IMR-90 (cell line): Measurements from ENCODE around the gene SLC22A15. TPM values are rescaled to one million over a fixed set of nuclear protein-coding genes. Genes with fewer than 3 reads are reported as not detected.

Experiments used
- ATAC-seq: fragments of 200-7000 bp; cut with Tn5 transposase; 2 replicates; pipeline ENCODE4 v1.9.1; 2020; ENCODE audit warnings: low read depth, mild to moderate bottlenecking, moderate library complexity
- BruUV-seq: library from RNA; stranded (reverse); fragments of 400-500 nt; replicated peaks from 2 replicates; lab custom pipeline; 2021; lab: Mats Ljungman, UMichigan
- CTCF ChIA-PET: fragments of 300-600 bp; formaldehyde crosslinking; extraction: SDS; loops from one replicate; lab custom pipeline; 2021; ENCODE audit warnings: antibody characterized with exemption; lab: Yijun Ruan, JAX
- POLR2A ChIA-PET: fragments of 300-600 bp; sonication (Branson Sonifier 250); formaldehyde crosslinking; loops from one replicate; lab custom pipeline; 2022; ENCODE audit warnings: antibody characterized with exemption; ENCODE audit not compliant: unreplicated experiment; lab: Charles Lee
- DNase-seq: peaks from one replicate; pipeline ENCODE4 v3.0.0; 2013
- H2AFZ ChIP-seq: replicated peaks from 2 replicates; pipeline ENCODE3; 2013; ENCODE audit warnings: low read length, mild to moderate bottlenecking; ENCODE audit not compliant: poor library complexity
- H2AK5ac ChIP-seq: 2 replicates; pipeline ENCODE4 v1.6.1; 2013; ENCODE audit warnings: low read depth, low read length, inconsistent platforms
- H2AK9ac ChIP-seq: replicated peaks from 2 replicates; pipeline ENCODE3; 2013; ENCODE audit warnings: mild to moderate bottlenecking, low read depth, low read length, moderate library complexity; ENCODE audit not compliant: poor library complexity
- H2BK120ac ChIP-seq: 2 replicates; pipeline ENCODE4 v1.6.1; 2013; ENCODE audit warnings: low read depth, low read length, inconsistent platforms
- H2BK15ac ChIP-seq: 3 replicates; pipeline ENCODE4 v1.6.1; 2013; ENCODE audit warnings: low read depth, low read length, inconsistent platforms
- H2BK20ac ChIP-seq: 2 replicates; pipeline ENCODE4 v1.6.1; 2013; ENCODE audit warnings: low read depth, mild to moderate bottlenecking, inconsistent platforms, low read length, moderate library complexity
- H2BK5ac ChIP-seq: 2 replicates; pipeline ENCODE4 v1.6.1; 2013; ENCODE audit warnings: mild to moderate bottlenecking, low read depth, low read length, inconsistent platforms; ENCODE audit not compliant: poor library complexity, severe bottlenecking
- H3K14ac ChIP-seq: replicated peaks from 2 replicates; pipeline ENCODE4 v1.6.1; 2013; ENCODE audit warnings: low read depth, low read length, inconsistent platforms
- H3K18ac ChIP-seq: 2 replicates; pipeline ENCODE4 v1.6.1; 2013; ENCODE audit warnings: low read depth, low read length, control low read depth
- H3K23ac ChIP-seq: 2 replicates; pipeline ENCODE4 v1.6.1; 2013; ENCODE audit warnings: low read depth, low read length, inconsistent platforms
- H3K27ac ChIP-seq: 2 replicates; pipeline ENCODE4 v1.5.1; 2013; ENCODE audit warnings: mild to moderate bottlenecking, control low read depth, low read length; ENCODE audit not compliant: insufficient read depth
- H3K27me3 ChIP-seq: 2 replicates; pipeline ENCODE4 v1.6.1; 2013; ENCODE audit warnings: low read length; ENCODE audit not compliant: control insufficient read depth, insufficient read depth
- H3K36me3 ChIP-seq: 2 replicates; pipeline ENCODE4 v1.6.1; 2013; ENCODE audit warnings: low read length, mixed read lengths; ENCODE audit not compliant: control insufficient read depth, insufficient read depth
- H3K4ac ChIP-seq: 2 replicates; pipeline ENCODE4 v1.6.1; 2013; ENCODE audit warnings: low read depth, low read length, inconsistent platforms
- H3K4me1 ChIP-seq: 2 replicates; pipeline ENCODE4 v1.6.1; 2013; ENCODE audit warnings: low read length, mixed read lengths; ENCODE audit not compliant: control insufficient read depth, insufficient read depth
- H3K4me2 ChIP-seq: 2 replicates; pipeline ENCODE4 v1.6.1; 2013; ENCODE audit warnings: low read depth, mild to moderate bottlenecking, control low read depth, low read length, moderate library complexity
- H3K4me3 ChIP-seq: 2 replicates; pipeline ENCODE4 v1.5.1; 2013; ENCODE audit warnings: low read depth, mild to moderate bottlenecking, control low read depth, low read length, moderate library complexity; ENCODE audit not compliant: insufficient read depth
- H3K56ac ChIP-seq: 2 replicates; pipeline ENCODE4 v1.6.1; 2013; ENCODE audit warnings: low read length, inconsistent platforms; ENCODE audit not compliant: insufficient read depth; ENCODE audit errors: extremely low read depth
- H3K79me1 ChIP-seq, 2 experiments: 2 replicates each; pipeline ENCODE4 v1.6.1; 2013; ENCODE audit warnings: low read length in 2 of 2, inconsistent platforms in 1 of 2, low read depth in 1 of 2
- H3K9ac ChIP-seq: 2 replicates; pipeline ENCODE4 v1.6.1; 2013; ENCODE audit warnings: low read depth, low read length, control low read depth
- H3K9me1 ChIP-seq: 2 replicates; pipeline ENCODE4 v1.6.1; 2013; ENCODE audit warnings: low read length, inconsistent platforms; ENCODE audit not compliant: insufficient read depth
- H3K9me3 ChIP-seq: 2 replicates; pipeline ENCODE4 v1.6.1; 2013; ENCODE audit warnings: low read length; ENCODE audit not compliant: control insufficient read depth, insufficient read depth
- H4K20me1 ChIP-seq: 2 replicates; pipeline ENCODE4 v1.6.1; 2013; ENCODE audit warnings: low read length, inconsistent platforms; ENCODE audit not compliant: insufficient read depth
- H4K5ac ChIP-seq: 2 replicates; pipeline ENCODE4 v1.6.1; 2013; ENCODE audit warnings: mild to moderate bottlenecking, low read depth, low read length, control low read depth
- H4K8ac ChIP-seq, 2 experiments: 2 replicates each; pipeline ENCODE4 v1.6.1; 2013; ENCODE audit warnings: low read depth in 2 of 2, low read length in 2 of 2, control low read depth in 1 of 2, inconsistent platforms in 1 of 2
- H4K91ac ChIP-seq: 2 replicates; pipeline ENCODE4 v1.6.1; 2013; ENCODE audit warnings: low read depth, low read length, inconsistent platforms; ENCODE audit not compliant: insufficient read depth
- CEBPB ChIP-seq: IDR thresholded peaks from 2 replicates; pipeline ENCODE4 v1.6.1; 2012; ENCODE audit warnings: low read depth, low read length, improper control_type of control experiment
- RAD21 ChIP-seq: IDR thresholded peaks from 2 replicates; pipeline ENCODE4 v1.6.1; 2012; ENCODE audit warnings: low read length, improper control_type of control experiment
- WGBS, 2 experiments: methylation state at CpG; one replicate each; pipeline versions ENCODE4 v1.1.5 to v1.1.7; 2013; ENCODE audit warnings: missing lambda C conversion rate in 2 of 2; ENCODE audit not compliant: insufficient read length in 1 of 2; ENCODE audit errors: extremely low coverage in 2 of 2; 5-methylcytosine and 5-hydroxymethylcytosine counted together
- dilution Hi-C: fragments of 300-500 bp; cut with HindIII; formaldehyde crosslinking; loops from one replicate; pipeline ENCODE4 v1.14.3; 2018; ENCODE audit warnings: low sequenced_read_pairs; ENCODE audit not compliant: unreplicated experiment
- in situ Hi-C: fragments of 300-500 bp; cut with MboI; formaldehyde crosslinking; loops from 3 replicates; pipeline ENCODE4 v1.14.3; 2019; ENCODE audit warnings: low sequenced_read_pairs, inconsistent platforms, mixed read lengths
- intact Hi-C: fragments of 100-400 bp; cut with micrococcal nuclease; formaldehyde crosslinking; loops from 2 replicates; pipeline ENCODE4 v1.10.0; 2022
- polyA plus RNA-seq, 3 experiments: library from polyadenylated mRNA; depleted of rRNA; stranded (reverse); fragments of >200 nt; gene quantifications; 2 replicates each; pipeline ENCODE4 v1.2.3, GENCODE V29; 2012; ENCODE audit warnings: low replicate concordance in 1 of 3
- total RNA-seq: library from RNA; depleted of rRNA; stranded (reverse); fragments of >200 nt; gene quantifications from 2 replicates; pipeline ENCODE4 v1.2.3, GENCODE V29; 2012

SLC22A15 gene
- total and polyA plus RNA-seq, 2 of the 4 experiments (the other 2 are of a cell fraction) = under 0.01 to 0.02 TPM

DNA sequence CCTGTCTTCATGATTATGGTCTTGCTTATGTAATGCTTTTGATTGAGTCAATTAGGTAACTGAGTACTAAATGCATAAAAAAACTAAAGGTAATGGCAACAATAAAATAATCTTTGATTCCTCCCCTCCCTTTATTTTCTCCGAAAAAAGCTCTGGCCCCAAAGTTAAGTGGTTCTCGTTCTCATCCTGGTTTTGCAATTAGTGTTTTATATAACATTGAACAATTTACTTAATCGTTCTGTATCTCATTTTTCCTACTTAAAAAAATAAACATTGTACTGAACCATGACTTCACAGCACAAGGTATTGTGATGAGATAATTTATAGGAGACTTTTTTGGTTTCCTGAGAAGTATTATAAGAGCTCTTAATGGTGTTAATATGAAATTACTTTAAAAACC is 11.3 kb downstream of the SLC22A15 start:
- Histone ChIP-seq H4K20me1 (no peaks in the 10 kb centered on the region), H3K27ac (no peak overlapping the region), H4K91ac (no peak overlapping the region), H3K4me1 (no peaks in the 10 kb centered on the region), H3K9me3 (no peaks in the 10 kb centered on the region), H3K36me3 (no peaks in the 10 kb centered on the region), H2AFZ (no peak overlapping the region), H3K18ac (no peak overlapping the region), H3K4ac (no peak overlapping the region), H2AK9ac (no peak overlapping the region), H3K14ac (no peak overlapping the region), H2BK120ac (no peak overlapping the region), H2AK5ac (no peak overlapping the region), H4K8ac (no peak overlapping the region), H3K23ac (no peak overlapping the region), H3K9me1 (no peaks in the 10 kb centered on the region), H3K79me1 (no peaks in the 10 kb centered on the region), H3K27me3 (0 out of 2 replicates have a peak, but pooled peaks cover 2% of the 10 kb centered on the region), H3K9ac (no peak overlapping the region), H2BK5ac (no peak overlapping the region), H2BK15ac (no peak overlapping the region), H3K56ac (no peak overlapping the region), H3K4me3 (no peak overlapping the region), H3K4me2 (no peak overlapping the region), H4K5ac (no peak overlapping the region), H2BK20ac (no peak overlapping the region)
- in situ Hi-C loops (loop anchor here (10.0 kb wide), 1 partner anchor 183 kb away; no protein-coding TSS in a partner anchor), dilution Hi-C loops (no loop called here), intact Hi-C loops (loop anchor here (10.0 kb wide), 1 partner anchor 383 kb away; no protein-coding TSS in a partner anchor)
- BruUV-seq = no TSS peak
- no peak for ATAC-seq
- POLR2A ChIA-PET = no interaction called here
- no peak for DNase-seq
- CTCF ChIA-PET = interaction anchor here (1.4 kb wide), 1 partner anchor 498 kb away, joined by 5 read pairs; no protein-coding TSS in a partner anchor
- WGBS, 2 experiments = no CpG with 5 or more reads among the region's 3 CpGs
- TF ChIP-seq CEBPB (no peak), RAD21 (no peak)
